ENCODE results near the gene POU2F2.

The POU2F2 gene

GRCh38 chr19:42098781-42099180, 33.5 kb downstream of the POU2F2 start:
- no peak for DNase-seq

- DNase-seq, result no peak
Observed at GRCh38 chr19:42097461-42097860, 34.8 kb downstream of the POU2F2 start.

GRCh38 chr19:42096255-42096837, 35.9 kb downstream of the POU2F2 start:
- no peak for DNase-seq

GRCh38 chr19:42095814-42096230, 36.4 kb downstream of the POU2F2 start:
- no peak for DNase-seq

GRCh38 chr19:42095142-42095813, 37.0 kb downstream of the POU2F2 start:
- DNase-seq, result no peak

GRCh38 chr19:42093926-42094325, 38.3 kb downstream of the POU2F2 start:
- DNase-seq, result no peak

- no peak for DNase-seq
Observed at GRCh38 chr19:42093505-42093904, 38.7 kb downstream of the POU2F2 start.

- peak; percentile 26 for DNase-seq
Observed at GRCh38 chr19:42092350-42092749, 39.9 kb downstream of the POU2F2 start.

GRCh38 chr19:42091742-42092141, 40.5 kb downstream of the POU2F2 start:
- DNase-seq, result no peak

GRCh38 chr19:42091300-42091699, 40.9 kb downstream of the POU2F2 start:
- DNase-seq, result no peak

- DNase-seq, result no peak
Observed at GRCh38 chr19:42090672-42091071, 41.6 kb downstream of the POU2F2 start.

GRCh38 chr19:42089772-42090171, 42.5 kb downstream of the POU2F2 start:
- DNase-seq, result no peak

- no peak for DNase-seq
Observed at GRCh38 chr19:42089191-42089750, 43.0 kb downstream of the POU2F2 start.

- no peak for DNase-seq
Observed at GRCh38 chr19:42088471-42089190, 43.6 kb downstream of the POU2F2 start.

- DNase-seq, result no peak
Observed at GRCh38 chr19:42086770-42087550, 45.3 kb downstream of the POU2F2 start.

- DNase-seq, result no peak
Observed at GRCh38 chr19:42086188-42086736, 46.0 kb downstream of the POU2F2 start.

- no peak for DNase-seq
Observed at GRCh38 chr19:42083537-42083936, 48.7 kb downstream of the POU2F2 start.

GRCh38 chr19:42081584-42082203, 50.6 kb downstream of the POU2F2 start:
- DNase-seq, result no peak

- no peak for DNase-seq
Observed at GRCh38 chr19:42080764-42081375, 51.4 kb downstream of the POU2F2 start.

GRCh38 chr19:42079886-42080763, 52.1 kb downstream of the POU2F2 start:
- no peak for DNase-seq

GRCh38 chr19:42079276-42079669, 53.0 kb downstream of the POU2F2 start:
- DNase-seq, result no peak
